ENCODE results near the gene TEAD1.

TEAD1 gene

DNA sequence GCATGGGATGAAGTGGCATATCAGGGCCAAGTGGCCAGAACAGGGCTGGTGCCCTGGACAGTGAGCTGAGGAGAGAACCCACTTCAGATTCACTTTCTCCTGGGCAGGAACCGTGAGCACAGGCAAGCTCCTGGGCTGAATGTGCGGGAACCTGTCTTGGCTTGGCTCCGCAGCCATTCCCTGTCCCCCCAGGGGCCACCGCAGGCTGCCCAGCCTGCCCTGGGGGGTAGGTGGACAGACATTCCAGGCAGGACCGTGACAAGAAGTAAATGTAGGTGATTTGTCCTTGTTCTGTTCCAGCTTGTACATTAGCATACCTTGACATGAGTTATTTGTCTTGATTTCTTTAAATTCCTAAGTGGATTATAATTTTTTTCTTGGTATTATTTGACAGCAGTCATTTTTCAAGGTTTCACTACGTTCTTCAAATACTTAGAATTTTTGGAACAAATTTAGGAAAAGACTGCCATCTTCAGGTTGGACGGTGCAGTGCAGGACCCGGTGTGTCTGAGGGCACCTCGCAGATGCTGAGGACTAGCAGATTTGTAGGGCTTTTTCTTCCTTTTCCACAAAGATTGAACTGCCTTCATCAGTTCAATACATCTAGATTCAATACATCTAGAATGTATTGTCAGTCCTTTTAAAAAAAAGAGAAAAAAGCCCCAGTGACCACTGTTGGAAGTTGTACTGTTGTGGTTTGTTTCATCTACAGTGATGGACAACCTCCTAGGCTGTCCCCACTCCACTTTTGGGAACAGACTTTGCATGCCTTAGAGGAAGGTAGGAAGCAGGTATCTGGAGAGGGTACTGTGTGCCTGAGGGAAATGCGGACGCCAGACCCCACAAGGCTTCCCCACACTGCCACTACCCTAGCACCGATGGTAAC is 219.8 kb downstream of the TEAD1 start:
- DNase-seq (ENCODE audit: low read depth in 2 of 2): peak; percentile 25 to 43

DNA sequence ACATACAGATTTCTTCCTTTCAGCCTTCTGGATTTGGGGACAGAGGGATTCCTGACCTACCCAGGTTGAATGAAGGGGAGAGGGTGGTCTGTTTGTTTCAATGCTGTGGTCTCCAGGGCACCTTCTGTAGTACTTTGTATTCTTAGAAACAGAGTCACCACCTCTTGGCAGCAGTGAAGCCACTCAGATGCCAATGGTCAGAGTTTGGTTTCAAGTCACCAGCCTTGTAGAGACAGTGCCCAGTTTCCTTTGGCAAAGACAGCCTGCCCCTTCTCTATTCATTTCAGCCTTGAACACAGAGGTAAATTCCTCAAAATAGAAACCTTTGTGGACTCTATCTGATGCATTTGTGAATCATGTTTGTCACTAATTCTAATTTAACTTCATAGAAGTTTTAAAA is 223.2 kb downstream of the TEAD1 start:
- DNase-seq (ENCODE audit: low read depth in 2 of 2): no peak

DNA sequence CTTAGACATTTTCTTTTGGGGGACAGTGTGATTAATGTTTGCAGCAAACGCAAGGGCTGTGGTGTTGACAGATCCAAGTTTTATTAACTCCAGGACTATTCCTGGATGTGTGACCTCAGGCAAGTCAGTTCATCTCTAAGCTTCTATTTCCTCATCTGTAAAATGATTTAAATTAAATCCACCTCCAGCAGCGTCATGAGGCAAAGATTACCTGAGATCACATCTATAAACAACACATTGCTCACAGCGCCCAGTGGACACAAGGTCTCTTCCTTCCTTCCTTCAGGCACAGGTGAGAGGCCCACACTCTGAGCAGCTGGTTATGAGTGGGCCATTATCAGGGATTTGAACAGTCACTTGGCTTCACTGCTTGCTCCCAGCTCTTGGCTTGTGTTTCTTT is 223.6 kb downstream of the TEAD1 start:
- DNase-seq (ENCODE audit: low read depth in 2 of 2): no peak

DNA sequence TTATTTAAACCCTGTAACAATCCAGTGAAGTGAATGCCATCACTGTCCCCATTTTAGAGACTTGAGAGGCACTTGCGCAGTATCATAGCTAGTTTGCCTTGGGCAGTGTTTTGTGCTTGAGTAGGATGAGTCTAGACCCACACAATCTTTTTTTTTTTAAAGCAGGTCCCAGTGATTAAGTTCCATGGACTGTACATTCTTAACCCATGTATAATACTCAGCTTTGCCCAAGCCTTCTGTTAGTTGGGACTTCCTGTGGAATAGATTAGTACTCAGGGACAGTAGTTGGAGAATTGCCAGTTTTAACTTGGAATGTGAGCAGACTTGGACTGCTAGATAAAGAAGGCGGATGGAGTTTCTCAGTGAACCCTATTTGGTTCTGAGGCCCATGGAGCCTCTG is 226.3 kb downstream of the TEAD1 start:
- no peak for DNase-seq (ENCODE audit: low read depth in 2 of 2)

DNA sequence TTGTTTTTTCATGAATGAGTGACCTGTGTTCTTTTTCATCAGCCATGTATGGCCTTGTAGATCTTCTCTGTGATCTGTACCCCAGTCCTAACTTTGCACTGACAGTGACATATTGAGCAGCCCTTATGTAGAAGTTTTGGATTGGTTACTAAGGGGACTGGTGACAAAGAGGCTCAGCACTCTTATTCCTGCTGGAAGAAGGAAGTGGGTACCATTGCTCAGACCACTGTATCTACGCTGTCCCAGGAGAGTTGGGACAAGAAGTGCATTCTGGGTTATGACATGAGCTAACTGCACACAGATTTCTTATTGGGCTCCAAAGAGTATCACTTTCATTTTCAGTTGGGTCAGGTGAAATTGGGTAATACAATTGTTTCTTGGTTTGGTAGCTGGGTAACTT is 227.1 kb downstream of the TEAD1 start:
- DNase-seq (ENCODE audit: low read depth in 2 of 2): no peak

DNA sequence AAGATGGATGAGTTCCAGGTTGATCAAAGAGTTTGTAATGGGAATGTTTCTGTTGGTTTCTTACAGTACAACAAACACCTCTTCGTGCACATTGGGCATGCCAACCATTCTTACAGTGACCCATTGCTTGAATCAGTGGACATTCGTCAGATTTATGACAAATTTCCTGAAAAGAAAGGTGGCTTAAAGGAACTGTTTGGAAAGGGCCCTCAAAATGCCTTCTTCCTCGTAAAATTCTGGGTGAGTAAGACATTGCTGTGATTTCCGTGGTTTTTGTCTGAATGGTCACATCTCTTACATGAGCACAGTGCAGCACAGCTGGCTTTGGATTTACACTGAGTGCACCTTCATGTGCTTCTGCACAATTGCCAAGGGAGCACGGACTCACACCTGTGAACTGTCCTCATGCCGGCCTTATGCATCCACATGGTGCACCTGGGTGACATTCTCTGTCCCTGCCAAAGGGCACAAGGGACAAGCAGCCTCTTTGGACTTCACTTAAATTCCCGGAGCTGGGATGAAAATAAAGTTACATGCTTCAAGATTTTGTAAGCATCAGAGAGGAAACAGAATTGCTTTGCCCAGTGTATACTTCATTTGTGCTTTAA is 227.8 kb downstream of the TEAD1 start:
- no peak for DNase-seq (ENCODE audit: low read depth in 2 of 2)

DNA sequence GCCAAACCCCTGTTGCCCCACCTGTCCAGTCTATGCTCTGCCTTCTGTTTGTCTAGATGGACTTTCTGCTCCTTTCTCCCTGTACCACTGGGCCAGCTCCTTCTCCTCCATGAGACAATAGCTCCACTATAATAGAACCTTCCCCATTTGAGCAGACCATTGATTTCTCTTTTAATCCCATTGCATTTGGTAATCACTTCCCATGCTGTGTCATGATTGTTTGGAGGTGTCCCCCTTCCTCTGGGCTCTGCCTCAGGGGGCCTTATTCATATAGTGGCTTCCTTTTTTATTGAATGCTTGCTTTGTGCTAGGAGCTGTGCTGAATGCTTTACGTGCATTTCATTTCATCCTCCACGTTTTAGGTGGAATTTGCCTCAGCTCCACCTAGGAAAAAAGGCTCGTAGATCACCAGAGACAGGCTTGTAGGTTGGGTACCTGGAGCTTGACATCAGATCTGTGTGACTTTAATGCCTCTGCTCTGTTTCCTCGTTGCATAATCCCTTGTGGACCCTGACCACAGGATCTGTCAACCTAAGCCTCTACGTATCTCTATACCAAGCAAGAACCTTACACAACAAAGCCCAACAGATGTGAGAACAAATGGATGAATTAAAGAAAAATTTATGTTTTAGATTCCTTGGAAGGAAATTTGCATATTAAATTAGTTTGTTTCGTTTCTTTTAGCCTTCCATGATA is 228.7 kb downstream of the TEAD1 start:
- DNase-seq (ENCODE audit: low read depth in 2 of 2): no peak

DNA sequence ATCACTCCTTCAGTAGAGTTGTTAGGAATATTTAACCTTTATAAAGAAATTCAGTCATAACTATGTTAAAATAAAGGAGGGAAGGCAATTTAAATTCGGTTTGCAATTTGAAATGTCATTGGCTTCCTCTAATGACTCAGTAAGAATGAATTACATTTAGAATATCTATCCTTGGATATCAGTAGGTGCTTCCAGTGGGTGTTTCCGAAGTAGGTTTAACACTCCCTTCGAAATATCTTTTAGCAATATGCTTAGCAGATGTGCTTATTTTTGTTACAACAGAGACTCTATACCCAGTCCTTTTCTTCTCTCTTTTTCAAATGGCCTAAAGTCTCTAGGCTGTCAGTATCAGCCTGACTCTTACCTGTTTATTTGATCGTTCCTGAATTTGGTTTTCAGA is 231.2 kb downstream of the TEAD1 start:
- no peak for DNase-seq (ENCODE audit: low read depth in 2 of 2)

DNA sequence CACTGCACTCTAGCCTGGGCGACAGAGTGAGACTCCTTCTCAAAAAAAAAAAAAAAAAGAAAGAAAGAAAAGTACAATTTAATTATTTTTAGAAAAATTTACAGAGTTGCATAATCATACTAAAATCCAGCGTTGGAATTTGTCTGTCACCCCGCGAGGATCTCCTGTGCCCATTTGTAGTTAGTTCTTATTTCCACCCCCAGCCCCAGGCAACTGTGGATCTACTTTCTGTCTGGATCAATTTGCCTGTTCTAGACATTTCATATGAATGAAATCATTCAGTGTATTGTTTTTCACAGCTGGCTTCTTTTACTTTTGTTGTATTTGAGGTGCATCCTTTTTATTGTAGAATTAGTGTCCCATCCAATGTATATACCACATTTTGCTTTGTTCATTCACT is 232.3 kb downstream of the TEAD1 start:
- DNase-seq (ENCODE audit: low read depth in 2 of 2): no peak

DNA sequence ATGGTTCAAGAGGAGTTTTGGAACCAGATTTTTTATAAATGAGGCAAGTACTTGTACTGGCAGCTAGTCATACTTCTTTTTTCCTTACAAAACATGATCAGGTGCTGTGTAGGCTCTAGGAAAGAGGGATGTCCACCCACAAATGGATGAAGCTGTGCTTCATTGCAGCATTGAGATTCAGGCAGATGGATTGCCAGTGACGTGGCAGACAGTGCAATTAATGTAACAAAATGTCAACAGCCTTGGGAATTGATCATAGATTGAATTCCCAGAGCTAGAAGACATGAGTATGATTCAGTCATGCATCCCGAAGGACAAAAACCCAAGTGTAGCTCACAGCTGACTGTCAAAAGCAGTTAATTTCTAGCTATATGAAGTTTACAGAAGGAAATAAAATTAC is 235.7 kb downstream of the TEAD1 start:
- no peak for DNase-seq (ENCODE audit: low read depth in 2 of 2)

DNA sequence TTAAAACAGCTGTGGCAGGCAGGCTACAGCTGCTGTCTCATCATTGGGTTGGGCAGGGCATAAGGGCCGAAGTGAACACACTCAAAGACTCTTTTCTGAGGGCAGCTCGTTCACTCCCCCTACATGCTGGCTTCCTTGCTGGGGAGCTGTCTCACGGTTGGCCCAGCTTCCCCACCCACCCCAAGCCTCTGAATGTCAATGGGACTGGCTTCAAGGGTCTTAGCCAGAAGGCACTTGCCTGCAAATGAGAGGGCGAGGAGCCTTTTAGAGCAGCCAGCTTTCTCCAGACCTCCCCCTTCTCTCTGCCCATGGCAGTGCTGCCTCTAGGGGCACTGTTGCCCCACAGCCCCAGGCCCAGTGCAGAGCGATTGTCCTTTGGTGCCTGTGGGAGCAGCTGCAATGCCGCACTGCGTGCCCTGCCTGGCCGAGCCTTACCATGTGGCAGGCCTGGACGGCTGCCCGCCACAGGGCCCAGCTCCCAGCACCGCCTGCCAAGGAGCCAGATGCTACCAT is 240.2 kb downstream of the TEAD1 start:
- DNase-seq (ENCODE audit: low read depth in 2 of 2): peak in 1 of 2 donors; percentile 5

DNA sequence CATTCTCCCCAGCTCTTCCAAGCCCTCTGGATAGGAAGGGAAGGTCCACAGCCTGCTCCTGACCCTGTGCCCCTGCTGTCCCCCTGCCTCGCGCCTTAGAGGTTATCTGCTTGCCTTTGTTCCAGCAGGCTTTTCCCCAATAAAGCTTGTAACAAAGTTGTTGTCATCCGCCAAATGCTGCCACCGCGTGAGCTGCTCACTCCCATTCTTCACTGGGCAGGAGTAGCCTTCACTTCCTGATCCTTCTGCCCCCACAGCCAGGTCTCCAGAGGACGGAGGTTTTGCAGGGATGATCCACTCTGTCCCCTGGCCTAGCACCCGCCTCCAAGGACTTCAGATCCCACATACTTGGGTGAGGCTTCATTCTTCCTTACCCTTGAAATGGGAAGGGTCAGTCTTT is 240.9 kb downstream of the TEAD1 start:
- DNase-seq (ENCODE audit: low read depth in 2 of 2): no peak

DNA sequence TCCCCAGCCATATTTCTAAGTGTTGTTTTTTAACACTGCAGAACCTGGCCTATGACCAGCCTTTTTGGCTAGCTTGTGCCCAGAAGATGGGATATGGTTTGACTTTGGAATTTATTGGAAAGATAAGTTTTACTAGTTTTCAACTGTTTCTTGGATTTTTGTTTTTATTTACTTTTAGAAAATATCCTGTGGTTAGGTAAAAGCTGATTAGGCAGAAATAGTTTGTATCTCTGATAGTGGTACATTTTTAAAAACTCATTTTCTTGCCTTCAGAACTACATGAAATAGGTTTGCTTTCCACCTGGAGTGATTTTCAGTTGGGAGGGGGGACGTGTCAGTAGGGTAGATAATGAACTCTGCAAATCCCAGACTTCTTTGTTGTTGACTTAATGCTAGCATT is 243.6 kb downstream of the TEAD1 start:
- no peak for DNase-seq (ENCODE audit: low read depth in 2 of 2)

DNA sequence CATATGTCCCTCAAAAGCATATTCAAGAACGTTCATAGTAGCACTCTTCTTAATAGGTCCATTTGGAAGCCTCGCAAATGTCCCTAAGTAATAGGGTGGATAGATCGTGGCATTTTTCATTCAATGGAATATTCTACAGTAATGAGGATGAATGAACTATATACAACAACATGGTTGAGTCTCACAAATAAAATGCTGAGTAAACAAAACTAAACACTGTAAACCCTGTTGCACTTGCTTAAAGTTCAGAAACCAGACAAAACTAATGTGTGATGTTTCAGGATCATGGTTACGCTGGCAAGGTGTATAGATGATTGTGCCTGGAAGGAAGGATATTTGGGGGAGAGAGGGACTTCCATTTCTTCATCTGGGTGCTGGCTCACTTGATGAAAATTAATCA is 244.4 kb downstream of the TEAD1 start:
- DNase-seq (ENCODE audit: low read depth in 2 of 2): no peak

DNA sequence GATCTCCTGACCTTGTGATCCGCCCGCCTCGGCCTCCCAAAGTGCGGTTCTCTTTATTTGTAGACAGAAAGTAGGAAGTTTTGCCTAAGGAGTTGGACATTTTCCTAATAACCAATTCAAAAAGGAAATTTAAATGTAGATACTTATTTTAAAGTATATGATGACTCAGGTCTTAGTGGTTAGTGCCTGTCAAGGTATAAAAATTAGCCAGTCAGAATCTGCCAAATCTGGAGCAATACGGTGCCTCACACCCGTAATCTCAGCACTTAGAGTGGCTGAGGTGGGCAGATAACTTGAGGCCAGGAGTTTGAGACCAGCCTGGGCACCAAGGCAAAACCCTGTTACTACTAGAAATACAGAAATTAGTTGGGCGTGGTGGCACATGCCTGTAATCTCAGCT is 248.2 kb downstream of the TEAD1 start:
- no peak for DNase-seq (ENCODE audit: low read depth in 2 of 2)

DNA sequence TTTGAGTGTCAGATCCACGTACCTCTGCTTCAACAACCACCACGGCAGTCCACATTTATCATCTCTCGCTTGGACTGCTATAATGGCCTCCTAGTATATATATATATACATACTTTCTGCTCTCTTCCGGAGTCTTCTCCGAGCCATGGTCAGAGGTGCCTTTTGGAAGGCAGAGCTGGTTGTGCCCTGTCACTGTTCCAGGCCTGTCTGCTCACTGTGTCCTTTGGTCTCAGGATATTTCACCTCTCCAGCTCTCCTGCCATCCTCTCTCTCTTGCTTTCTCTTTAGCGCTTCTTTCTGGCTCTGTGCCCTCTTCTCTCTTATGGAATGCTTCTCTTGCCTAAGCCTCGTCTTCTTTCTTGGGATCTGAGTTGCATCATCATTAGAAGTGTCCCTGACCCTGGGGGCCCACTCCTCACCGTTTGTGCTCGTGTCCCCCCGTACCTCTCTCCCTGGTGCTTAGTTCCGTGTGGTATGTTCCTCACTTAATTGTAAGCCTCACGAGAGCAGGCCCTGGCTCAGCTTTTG is 248.8 kb downstream of the TEAD1 start:
- DNase-seq (ENCODE audit: low read depth in 2 of 2): no peak

DNA sequence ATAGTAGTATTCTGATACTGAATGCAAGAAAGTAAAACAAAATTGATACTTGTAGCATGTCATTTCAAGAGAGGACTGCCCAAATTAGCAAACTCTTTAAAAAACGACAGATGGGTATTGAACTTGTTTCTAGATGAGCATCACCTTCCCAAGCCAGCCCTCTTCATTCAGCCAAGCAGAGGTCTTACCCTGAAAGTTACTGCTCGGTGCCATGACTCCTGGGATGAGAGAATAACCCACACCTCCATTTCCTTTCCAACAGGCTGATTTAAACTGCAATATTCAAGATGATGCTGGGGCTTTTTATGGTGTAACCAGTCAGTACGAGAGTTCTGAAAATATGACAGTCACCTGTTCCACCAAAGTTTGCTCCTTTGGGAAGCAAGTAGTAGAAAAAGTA is 250.4 kb downstream of the TEAD1 start:
- DNase-seq (ENCODE audit: low read depth in 2 of 2): no peak

DNA sequence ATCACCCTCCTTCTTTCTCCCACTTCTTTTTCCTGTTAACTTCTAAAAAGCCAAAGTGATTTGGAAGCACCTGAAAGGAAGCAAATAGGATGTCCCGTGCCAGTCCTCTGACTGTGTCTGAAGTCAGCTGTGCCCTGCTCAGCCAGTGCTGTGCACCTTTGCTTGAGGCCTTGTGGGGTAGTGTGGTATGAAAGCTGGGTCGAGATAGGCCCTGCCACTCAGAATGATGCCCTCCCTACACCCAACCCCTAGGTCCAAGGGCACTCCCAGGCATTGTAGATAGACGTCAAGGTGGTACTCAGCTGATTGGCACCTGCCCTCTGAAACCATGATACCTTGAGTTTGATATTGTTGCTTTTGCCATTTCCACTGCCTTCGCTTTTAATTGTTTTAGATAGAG is 251.3 kb downstream of the TEAD1 start:
- DNase-seq (ENCODE audit: low read depth in 2 of 2): no peak

DNA sequence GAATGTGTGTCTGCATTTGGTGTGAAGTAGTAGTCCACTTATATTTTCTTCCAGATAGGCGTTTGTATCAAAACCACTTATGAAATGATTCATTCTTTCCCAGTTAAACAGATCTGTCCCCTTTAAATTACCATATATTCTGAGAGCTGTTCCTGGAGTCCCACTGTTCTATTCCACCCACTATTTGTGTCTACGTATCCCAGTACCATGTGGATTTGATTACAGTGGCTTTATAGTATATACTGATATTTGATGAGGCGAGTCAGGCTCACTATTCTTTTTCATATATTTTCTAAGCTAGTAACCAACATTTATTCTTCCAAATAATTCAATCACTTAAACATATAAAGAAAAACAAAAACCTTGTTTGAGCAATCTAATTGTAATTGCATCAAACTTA is 253.0 kb downstream of the TEAD1 start:
- DNase-seq (ENCODE audit: low read depth in 2 of 2): no peak

DNA sequence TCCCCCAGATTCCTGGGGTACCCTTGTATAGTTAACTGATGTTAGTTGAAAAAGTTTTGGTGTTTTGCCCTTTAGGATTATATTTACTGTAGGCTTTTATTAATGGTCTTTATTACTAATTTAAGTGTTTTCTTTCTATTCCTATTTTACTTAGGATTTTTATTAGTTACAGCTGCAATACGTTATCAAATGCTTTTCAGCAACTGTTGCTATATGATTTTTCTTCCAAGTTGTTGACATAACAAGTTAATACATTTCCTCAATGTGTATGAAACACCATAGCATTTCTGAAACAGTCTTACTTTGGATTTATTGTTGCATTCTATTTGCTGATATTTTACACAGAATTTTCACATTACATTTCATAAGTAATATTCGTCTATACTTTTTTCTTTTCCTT is 253.7 kb downstream of the TEAD1 start:
- DNase-seq (ENCODE audit: low read depth in 2 of 2): no peak

DNA sequence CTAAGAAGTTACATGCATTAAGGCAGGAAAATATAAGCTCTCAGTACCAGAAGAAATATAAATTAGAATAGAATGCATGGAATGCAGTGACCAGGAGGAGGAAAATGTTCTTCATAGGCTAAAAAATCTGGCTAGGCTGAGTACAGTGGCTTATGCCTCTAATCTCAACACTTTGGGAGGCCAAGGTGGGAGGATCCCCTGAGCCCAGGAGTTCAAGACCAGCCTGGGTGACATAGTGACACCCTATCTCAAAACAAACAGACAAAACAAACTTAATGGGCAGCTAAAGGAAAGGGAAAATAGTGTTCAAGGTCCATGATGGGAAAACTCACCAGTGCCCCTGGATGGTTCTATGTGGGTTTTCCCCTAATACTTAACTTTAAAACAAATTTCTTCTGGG is 256.6 kb downstream of the TEAD1 start:
- no peak for DNase-seq (ENCODE audit: low read depth in 2 of 2)

DNA sequence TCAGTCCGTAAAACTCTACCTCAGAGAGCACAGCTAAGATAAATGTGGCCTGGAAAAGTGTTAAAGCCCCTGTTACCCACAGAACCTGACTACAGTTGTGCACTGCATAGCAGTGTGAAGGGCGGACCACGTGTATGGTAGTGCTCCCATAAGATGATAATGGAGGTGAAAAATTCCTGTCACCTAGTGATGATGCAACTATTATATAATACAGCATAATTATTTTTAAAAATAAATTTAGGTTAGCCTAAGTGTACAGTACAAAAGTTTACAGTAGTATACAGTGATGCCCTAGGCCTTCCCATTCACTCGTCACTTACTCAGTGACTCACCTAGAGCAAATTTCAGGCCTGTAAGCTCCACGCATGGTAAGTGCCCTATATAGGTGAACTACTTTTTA is 258.3 kb downstream of the TEAD1 start:
- DNase-seq (ENCODE audit: low read depth in 2 of 2): no peak

DNA sequence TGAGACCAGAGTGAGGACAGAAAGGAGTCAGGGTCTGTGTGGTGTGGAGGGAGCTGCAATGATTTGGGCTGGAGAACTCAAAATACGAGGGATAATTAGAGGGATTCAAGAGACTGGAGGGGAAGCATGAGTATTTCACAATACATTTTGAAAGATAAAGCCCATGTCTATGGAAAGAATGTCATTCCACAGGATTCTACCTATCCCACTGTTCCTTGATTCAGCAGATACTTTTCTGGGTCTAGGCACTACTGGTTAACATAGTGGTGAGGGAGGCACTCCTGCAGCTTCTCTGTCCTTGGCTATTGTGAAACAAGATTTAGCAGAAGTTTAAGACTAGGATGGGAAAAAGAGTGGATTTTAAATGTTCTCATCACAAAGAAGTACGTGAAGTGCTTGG is 262.0 kb downstream of the TEAD1 start:
- DNase-seq (ENCODE audit: low read depth in 2 of 2): no peak
